Measurements from ENCODE around the gene PDE6G. TPM values are rescaled to one million over a fixed set of nuclear protein-coding genes. Genes with fewer than 3 reads are reported as not detected.

The PDE6G gene
- total and polyA plus RNA-seq, 2 of the 13 experiments (the other 11 are each of a cell fraction or from before 2014, with no cell fraction given): 1.4 to 6.7 TPM

DNA sequence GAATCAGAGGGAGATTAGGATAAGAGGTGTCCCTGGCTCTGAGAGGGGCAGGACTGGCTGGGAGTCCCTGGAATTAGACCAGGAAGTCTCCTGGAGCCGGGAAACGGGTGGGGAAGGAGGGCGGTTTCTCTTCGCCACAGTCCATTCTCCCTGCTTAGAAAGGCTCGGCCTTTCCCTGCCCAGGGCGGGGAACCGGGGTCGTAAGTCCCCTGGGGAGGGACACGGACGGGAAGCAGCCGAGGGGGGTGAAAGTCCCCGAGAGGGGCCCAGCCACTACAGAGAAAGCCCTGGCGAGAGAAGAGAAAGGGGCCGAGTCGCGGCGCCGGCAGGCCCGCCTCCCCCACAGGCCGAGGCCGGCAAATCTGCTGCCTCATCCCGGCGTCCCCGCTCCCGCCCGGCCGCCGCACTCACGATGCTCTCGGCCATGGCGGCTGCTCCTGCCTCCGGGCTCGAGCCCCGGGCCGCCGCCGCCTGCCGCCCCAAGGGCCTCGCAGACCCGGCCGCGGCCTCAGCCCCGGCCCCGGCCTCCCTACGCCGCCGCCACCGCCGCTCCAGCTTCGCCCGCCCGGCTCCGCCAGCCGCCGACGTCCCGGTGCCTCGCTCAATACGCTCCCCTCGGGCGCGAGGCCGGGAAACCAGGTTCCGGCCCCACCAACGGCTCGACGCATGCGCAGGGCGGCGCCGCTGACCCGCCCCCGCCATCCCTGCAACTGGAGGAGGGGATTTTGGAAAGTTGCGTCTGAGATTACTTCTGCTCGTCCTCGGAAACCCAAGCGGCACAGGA, 19.6 kb downstream of the PDE6G start, which contains the start of the genes NPLOC4 and TSPAN10:
Gene NPLOC4, minus strand, starts transcription at position 608 of the 784 bp plus-strand sequence. Its CDS starts 182 bp downstream, at position 426.
Gene TSPAN10, plus strand, starts transcription at position 692 of the 784 bp plus-strand sequence. CDS start 5,217 bp downstream, outside the sequence.
- POLR2A ChIA-PET: interaction anchor here (0.7 to 2.3 kb wide), 11 partner anchors 11 to 77 kb away, joined by 3 to 15 read pairs (median 5); partner anchors contain the start of genes ARL16, CCDC137, HGS and MRPL12
- Histone ChIP-seq H3K27ac (ENCODE audit: extremely low read length, insufficient read depth, low read length) (peak within 1 kb of the TSS; percentile 87), H3K4me3 (replicated peaks in 1 of 3; ENCODE audit: insufficient read depth in 1 of 3, low read depth in 2 of 3, low read length in 3 of 3) (peak within 1 kb of the TSS; percentile 73 to 89 (median 80)), H3K36me3 (replicated peaks in 1 of 2; ENCODE audit: control insufficient read depth in 1 of 2, insufficient read depth in 2 of 2, low read length in 2 of 2) (peaks cover 0 to under 1% of the 10 kb centered on the region in 2 experiments; a peak in 1 of 5 replicates), H3K4me1 (ENCODE audit: insufficient read depth, low read length) (peaks cover 36% of the 10 kb centered on the region), H3K27me3 (ENCODE audit: control insufficient read depth in 1 of 2, insufficient read depth in 2 of 2, low read length in 2 of 2) (no peaks in the 10 kb centered on the region; a peak in 1 of 5 replicates), H3K4me2 (ENCODE audit: low read depth, low read length) (peak within 1 kb of the TSS; percentile 95), H4K20me1 (ENCODE audit: insufficient read depth, low read length) (peaks cover 19% of the 10 kb centered on the region), H3K79me2 (ENCODE audit: insufficient read depth, low read length) (peaks cover 38% of the 10 kb centered on the region), H2AFZ (ENCODE audit: low read length) (peak within 1 kb of the TSS; percentile 91), H3K9me3 (ENCODE audit: low read length) (no peaks in the 10 kb centered on the region), H3K9ac (ENCODE audit: insufficient read depth, low read depth, low read length) (peak within 1 kb of the TSS; percentile 92)
- no TSS peak for BruUV-seq (replicated peaks)
- intact Hi-C loops (cut with micrococcal nuclease; ENCODE audit: unreplicated experiment) (loop anchor here (2.0 kb wide), 1 partner anchor 30 kb away; the partner anchor contains the start of genes CCDC137 and OXLD1), in situ Hi-C loops (cut with HindIII; ENCODE audit: extremely low pct_ligation_motif_present, low pct_unique_long_range_greater_than_20kb) (no loop called here)
- CTCF ChIA-PET (ENCODE audit: low intra/inter-chr PET ratio, low total read pairs): no interaction called here
- DNase-seq (ENCODE audit: low spot score) (peak; percentile 71), FAIRE-seq (no peak), ATAC-seq (peak; percentile 83)
- WGBS (ENCODE audit: low lambda C conversion rate): 1% methylated on average over 56 of the region's 77 CpGs
- peak; percentile 68 for TF ChIP-seq BCL6 (CRISPR knock-in tag; IDR thresholded peaks at IDR 0.05)
- TF ChIP-seq, protein P1, sequence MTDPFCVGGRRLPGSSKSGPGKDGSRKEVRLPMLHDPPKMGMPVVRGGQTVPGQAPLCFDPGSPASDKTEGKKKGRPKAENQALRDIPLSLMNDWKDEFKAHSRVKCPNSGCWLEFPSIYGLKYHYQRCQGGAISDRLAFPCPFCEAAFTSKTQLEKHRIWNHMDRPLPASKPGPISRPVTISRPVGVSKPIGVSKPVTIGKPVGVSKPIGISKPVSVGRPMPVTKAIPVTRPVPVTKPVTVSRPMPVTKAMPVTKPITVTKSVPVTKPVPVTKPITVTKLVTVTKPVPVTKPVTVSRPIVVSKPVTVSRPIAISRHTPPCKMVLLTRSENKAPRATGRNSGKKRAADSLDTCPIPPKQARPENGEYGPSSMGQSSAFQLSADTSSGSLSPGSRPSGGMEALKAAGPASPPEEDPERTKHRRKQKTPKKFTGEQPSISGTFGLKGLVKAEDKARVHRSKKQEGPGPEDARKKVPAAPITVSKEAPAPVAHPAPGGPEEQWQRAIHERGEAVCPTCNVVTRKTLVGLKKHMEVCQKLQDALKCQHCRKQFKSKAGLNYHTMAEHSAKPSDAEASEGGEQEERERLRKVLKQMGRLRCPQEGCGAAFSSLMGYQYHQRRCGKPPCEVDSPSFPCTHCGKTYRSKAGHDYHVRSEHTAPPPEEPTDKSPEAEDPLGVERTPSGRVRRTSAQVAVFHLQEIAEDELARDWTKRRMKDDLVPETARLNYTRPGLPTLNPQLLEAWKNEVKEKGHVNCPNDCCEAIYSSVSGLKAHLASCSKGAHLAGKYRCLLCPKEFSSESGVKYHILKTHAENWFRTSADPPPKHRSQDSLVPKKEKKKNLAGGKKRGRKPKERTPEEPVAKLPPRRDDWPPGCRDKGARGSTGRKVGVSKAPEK (CRISPR knock-in tag; IDR thresholded peaks at IDR 0.05; ENCODE audit: borderline replicate concordance): 0 out of 2 replicates have a peak, but pooled peaks have one; percentile 27
- TF ChIP-seq, protein P2, sequence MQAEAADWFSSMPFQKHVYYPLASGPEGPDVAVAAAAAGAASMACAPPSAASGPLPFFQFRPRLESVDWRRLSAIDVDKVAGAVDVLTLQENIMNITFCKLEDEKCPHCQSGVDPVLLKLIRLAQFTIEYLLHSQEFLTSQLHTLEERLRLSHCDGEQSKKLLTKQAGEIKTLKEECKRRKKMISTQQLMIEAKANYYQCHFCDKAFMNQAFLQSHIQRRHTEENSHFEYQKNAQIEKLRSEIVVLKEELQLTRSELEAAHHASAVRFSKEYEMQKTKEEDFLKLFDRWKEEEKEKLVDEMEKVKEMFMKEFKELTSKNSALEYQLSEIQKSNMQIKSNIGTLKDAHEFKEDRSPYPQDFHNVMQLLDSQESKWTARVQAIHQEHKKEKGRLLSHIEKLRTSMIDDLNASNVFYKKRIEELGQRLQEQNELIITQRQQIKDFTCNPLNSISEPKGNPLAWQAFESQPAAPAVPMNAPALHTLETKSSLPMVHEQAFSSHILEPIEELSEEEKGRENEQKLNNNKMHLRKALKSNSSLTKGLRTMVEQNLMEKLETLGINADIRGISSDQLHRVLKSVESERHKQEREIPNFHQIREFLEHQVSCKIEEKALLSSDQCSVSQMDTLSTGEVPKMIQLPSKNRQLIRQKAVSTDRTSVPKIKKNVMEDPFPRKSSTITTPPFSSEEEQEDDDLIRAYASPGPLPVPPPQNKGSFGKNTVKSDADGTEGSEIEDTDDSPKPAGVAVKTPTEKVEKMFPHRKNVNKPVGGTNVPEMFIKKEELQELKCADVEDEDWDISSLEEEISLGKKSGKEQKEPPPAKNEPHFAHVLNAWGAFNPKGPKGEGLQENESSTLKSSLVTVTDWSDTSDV (CRISPR knock-in tag; IDR thresholded peaks at IDR 0.05): 0 out of 2 replicates have a peak, but pooled peaks have one; percentile 4
- TF ChIP-seq ZNF891 (CRISPR knock-in tag; IDR thresholded peaks at IDR 0.05): no peak
- TF ChIP-seq, protein P3, sequence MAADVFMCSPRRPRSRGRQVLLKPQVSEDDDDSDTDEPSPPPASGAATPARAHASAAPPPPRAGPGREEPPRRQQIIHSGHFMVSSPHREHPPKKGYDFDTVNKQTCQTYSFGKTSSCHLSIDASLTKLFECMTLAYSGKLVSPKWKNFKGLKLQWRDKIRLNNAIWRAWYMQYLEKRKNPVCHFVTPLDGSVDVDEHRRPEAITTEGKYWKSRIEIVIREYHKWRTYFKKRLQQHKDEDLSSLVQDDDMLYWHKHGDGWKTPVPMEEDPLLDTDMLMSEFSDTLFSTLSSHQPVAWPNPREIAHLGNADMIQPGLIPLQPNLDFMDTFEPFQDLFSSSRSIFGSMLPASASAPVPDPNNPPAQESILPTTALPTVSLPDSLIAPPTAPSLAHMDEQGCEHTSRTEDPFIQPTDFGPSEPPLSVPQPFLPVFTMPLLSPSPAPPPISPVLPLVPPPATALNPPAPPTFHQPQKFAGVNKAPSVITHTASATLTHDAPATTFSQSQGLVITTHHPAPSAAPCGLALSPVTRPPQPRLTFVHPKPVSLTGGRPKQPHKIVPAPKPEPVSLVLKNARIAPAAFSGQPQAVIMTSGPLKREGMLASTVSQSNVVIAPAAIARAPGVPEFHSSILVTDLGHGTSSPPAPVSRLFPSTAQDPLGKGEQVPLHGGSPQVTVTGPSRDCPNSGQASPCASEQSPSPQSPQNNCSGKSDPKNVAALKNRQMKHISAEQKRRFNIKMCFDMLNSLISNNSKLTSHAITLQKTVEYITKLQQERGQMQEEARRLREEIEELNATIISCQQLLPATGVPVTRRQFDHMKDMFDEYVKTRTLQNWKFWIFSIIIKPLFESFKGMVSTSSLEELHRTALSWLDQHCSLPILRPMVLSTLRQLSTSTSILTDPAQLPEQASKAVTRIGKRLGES (CRISPR knock-in tag; IDR thresholded peaks at IDR 0.05; ENCODE audit: borderline replicate concordance): no peak; the same call in 1 of the 2 replicates
- no peak for TF ChIP-seq ZNF781 (CRISPR knock-in tag; IDR thresholded peaks at IDR 0.05; ENCODE audit: borderline replicate concordance, not compliant biosample characterization)
- TF ChIP-seq, protein P4, sequence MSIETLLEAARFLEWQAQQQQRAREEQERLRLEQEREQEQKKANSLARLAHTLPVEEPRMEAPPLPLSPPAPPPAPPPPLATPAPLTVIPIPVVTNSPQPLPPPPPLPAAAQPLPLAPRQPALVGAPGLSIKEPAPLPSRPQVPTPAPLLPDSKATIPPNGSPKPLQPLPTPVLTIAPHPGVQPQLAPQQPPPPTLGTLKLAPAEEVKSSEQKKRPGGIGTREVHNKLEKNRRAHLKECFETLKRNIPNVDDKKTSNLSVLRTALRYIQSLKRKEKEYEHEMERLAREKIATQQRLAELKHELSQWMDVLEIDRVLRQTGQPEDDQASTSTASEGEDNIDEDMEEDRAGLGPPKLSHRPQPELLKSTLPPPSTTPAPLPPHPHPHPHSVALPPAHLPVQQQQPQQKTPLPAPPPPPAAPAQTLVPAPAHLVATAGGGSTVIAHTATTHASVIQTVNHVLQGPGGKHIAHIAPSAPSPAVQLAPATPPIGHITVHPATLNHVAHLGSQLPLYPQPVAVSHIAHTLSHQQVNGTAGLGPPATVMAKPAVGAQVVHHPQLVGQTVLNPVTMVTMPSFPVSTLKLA (IDR thresholded peaks at IDR 0.05): no peak
- TF ChIP-seq ZNF720 (CRISPR knock-in tag; IDR thresholded peaks at IDR 0.05): peak; percentile 79; the same call in 1 of the 2 replicates
- no peak for TF ChIP-seq SRSF4 (IDR thresholded peaks at IDR 0.05; ENCODE audit: low read depth, low read length, poor library complexity, severe bottlenecking)
